HepG2 (cell line): ENCODE data around the gene INTS15. TPM values are rescaled to one million over a fixed set of nuclear protein-coding genes. Genes with fewer than 3 reads are reported as not detected.
A peak's percentile ranks its signal among the peaks of the same experiment; 100 is the strongest.

Source experiments
- HOXD1 ChIP-seq: sonication (generic); formaldehyde crosslinking; IDR thresholded peaks from 2 replicates; pipeline ENCODE4 v1.5.0; 2020; ENCODE audit warnings: missing genetic modification reagents
- KAT7 ChIP-seq: IDR thresholded peaks from 2 replicates; pipeline ENCODE4 v1.6.1; 2018; ENCODE audit warnings: borderline replicate concordance, missing compliant biosample characterization
- MLLT10 ChIP-seq: sonication (generic); formaldehyde crosslinking; IDR thresholded peaks from 2 replicates; pipeline ENCODE4 v1.4.0; 2020; ENCODE audit warnings: missing genetic modification reagents
- NFIB ChIP-seq: sonication (generic); formaldehyde crosslinking; IDR thresholded peaks from 2 replicates; pipeline ENCODE4 v1.9.0; 2021; ENCODE audit warnings: missing genetic modification reagents, mild to moderate bottlenecking, borderline replicate concordance
- PHF8 ChIP-seq: sonication (generic); formaldehyde crosslinking; IDR thresholded peaks from 2 replicates; pipeline ENCODE4 v1.5.0; 2020; ENCODE audit warnings: missing genetic modification reagents
- RFXANK ChIP-seq: IDR thresholded peaks from 2 replicates; pipeline ENCODE4 v1.6.1; 2016
- SNAI1 ChIP-seq: sonication (generic); formaldehyde crosslinking; IDR thresholded peaks from 2 replicates; pipeline ENCODE4 v1.5.0; 2020; ENCODE audit warnings: mild to moderate bottlenecking, missing genetic modification reagents, borderline replicate concordance
- SOX6 ChIP-seq, 2 experiments: fragments of 450-650 bp in 1 of 2; sonication (generic) in 1 of 2; formaldehyde crosslinking in 1 of 2; IDR thresholded peaks; 2 replicates each; pipeline versions ENCODE4 v1.4.0 to v1.6.1; 2017 to 2020; ENCODE audit warnings: antibody characterized with exemption in 1 of 2, mild to moderate bottlenecking in 1 of 2, missing genetic modification reagents in 1 of 2
- SPEN ChIP-seq: sonication (generic); formaldehyde crosslinking; IDR thresholded peaks from 2 replicates; pipeline ENCODE4 v1.5.1; 2020; ENCODE audit warnings: low read depth, mild to moderate bottlenecking, missing genetic modification reagents
- TEAD2 ChIP-seq: sonication (generic); formaldehyde crosslinking; IDR thresholded peaks from 2 replicates; pipeline ENCODE4 v1.9.0; 2021; ENCODE audit warnings: missing genetic modification reagents
- ZC3H13 ChIP-seq: sonication (generic); formaldehyde crosslinking; IDR thresholded peaks from 2 replicates; pipeline ENCODE4 v1.8.1; 2023; ENCODE audit warnings: mild to moderate bottlenecking, missing genetic modification reagents, moderate library complexity
- ZNF17 ChIP-seq: sonication (generic); formaldehyde crosslinking; IDR thresholded peaks from 2 replicates; pipeline ENCODE4 v1.5.0; 2020; ENCODE audit warnings: mild to moderate bottlenecking, missing genetic modification reagents
- ZNF550 ChIP-seq: sonication (generic); formaldehyde crosslinking; IDR thresholded peaks from 2 replicates; pipeline ENCODE4 v1.4.0; 2020; ENCODE audit warnings: mild to moderate bottlenecking, missing genetic modification reagents, borderline replicate concordance
- polyA plus RNA-seq, 8 experiments: library from polyadenylated mRNA; depleted of rRNA in 3 of 8; stranded (reverse) in 7 of 8; unstranded in 1 of 8; fragments of >200 nt; fragmentation: Illumina TruSeq in 4 of 8; extraction: Trizol in 4 of 8; gene quantifications; 2 replicates each; pipeline versions ENCODE4 v1.2.1 to v1.2.3, GENCODE V29; 2011 to 2016; ENCODE audit warnings: low read depth in 4 of 8, missing spikeins in 1 of 8, mixed read lengths in 1 of 8; ENCODE audit not compliant: insufficient read depth in 1 of 8
- total RNA-seq, 5 experiments: library from RNA; depleted of rRNA; stranded (reverse); fragments of >200 nt; fragmentation: Illumina TruSeq; extraction: Trizol; gene quantifications; 2 replicates each; pipeline ENCODE4 v1.2.3, GENCODE V29; 2016; ENCODE audit warnings: low read depth in 1 of 5
- TF ChIP-seq, protein P1 (sequence below): sonication (generic); formaldehyde crosslinking; IDR thresholded peaks from 2 replicates; pipeline ENCODE4 v1.4.0; 2020; ENCODE audit warnings: mild to moderate bottlenecking, missing genetic modification reagents
- TF ChIP-seq, protein P2 (sequence below): IDR thresholded peaks from 2 replicates; pipeline ENCODE4 v1.6.1; 2016; ENCODE audit warnings: low read depth, borderline replicate concordance
- TF ChIP-seq, protein P3 (sequence below): sonication (generic); formaldehyde crosslinking; IDR thresholded peaks from 2 replicates; pipeline ENCODE4 v1.8.0; 2022; ENCODE audit warnings: mild to moderate bottlenecking, missing genetic modification reagents, moderate library complexity
- TF ChIP-seq, protein P4 (sequence below): sonication (generic); formaldehyde crosslinking; IDR thresholded peaks from 2 replicates; pipeline ENCODE4 v1.4.0; 2020; ENCODE audit warnings: mild to moderate bottlenecking, missing genetic modification reagents

The INTS15 gene
- total and polyA plus RNA-seq, 2 of the 13 experiments (the other 11 are each of a cell fraction or from before 2014, with no cell fraction given) = 16.3 to 25.7 TPM

DNA sequence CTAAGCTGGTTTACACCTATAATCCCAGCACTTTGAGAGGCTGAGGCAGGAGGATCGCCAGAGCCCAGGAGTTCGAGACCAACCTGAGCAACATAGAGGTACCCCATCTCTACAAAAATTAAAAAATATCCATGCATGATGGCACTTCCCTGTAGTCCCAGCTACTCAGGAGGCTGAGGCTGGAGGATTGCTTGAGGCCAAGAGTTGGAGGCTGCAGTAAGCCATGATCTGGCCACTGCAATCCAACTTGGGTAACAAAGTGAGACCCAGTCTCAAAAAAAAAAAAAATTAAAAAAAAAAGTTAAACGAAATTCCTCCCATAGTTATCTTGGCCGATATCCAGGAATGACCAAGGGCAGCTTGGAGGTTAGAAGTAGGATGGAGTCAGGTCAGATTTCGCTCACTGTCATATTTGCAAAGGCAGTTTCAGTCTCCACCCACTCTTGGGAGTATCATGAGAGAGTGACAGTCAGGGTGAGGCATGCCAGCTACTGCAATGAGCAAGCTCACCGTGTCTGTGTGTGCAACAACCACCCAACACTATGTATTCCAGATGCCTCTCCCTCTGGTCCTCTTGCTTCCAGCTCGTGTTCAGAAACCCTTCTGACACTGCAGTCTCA is 18.6 kb upstream of the INTS15 start (continued):
- TF ChIP-seq HOXD1 (CRISPR knock-in tag) = no peak
- no peak for TF ChIP-seq RFXANK (CRISPR knock-in tag)
- no peak for TF ChIP-seq SPEN (CRISPR knock-in tag)
- TF ChIP-seq PHF8 (CRISPR knock-in tag) = 0 out of 2 replicates have a peak, but pooled peaks have one; percentile 9
- TF ChIP-seq TEAD2 (CRISPR knock-in tag) = no peak
- TF ChIP-seq NFIB (CRISPR knock-in tag) = no peak
- no peak for TF ChIP-seq MLLT10 (CRISPR knock-in tag)
- TF ChIP-seq, protein P1, sequence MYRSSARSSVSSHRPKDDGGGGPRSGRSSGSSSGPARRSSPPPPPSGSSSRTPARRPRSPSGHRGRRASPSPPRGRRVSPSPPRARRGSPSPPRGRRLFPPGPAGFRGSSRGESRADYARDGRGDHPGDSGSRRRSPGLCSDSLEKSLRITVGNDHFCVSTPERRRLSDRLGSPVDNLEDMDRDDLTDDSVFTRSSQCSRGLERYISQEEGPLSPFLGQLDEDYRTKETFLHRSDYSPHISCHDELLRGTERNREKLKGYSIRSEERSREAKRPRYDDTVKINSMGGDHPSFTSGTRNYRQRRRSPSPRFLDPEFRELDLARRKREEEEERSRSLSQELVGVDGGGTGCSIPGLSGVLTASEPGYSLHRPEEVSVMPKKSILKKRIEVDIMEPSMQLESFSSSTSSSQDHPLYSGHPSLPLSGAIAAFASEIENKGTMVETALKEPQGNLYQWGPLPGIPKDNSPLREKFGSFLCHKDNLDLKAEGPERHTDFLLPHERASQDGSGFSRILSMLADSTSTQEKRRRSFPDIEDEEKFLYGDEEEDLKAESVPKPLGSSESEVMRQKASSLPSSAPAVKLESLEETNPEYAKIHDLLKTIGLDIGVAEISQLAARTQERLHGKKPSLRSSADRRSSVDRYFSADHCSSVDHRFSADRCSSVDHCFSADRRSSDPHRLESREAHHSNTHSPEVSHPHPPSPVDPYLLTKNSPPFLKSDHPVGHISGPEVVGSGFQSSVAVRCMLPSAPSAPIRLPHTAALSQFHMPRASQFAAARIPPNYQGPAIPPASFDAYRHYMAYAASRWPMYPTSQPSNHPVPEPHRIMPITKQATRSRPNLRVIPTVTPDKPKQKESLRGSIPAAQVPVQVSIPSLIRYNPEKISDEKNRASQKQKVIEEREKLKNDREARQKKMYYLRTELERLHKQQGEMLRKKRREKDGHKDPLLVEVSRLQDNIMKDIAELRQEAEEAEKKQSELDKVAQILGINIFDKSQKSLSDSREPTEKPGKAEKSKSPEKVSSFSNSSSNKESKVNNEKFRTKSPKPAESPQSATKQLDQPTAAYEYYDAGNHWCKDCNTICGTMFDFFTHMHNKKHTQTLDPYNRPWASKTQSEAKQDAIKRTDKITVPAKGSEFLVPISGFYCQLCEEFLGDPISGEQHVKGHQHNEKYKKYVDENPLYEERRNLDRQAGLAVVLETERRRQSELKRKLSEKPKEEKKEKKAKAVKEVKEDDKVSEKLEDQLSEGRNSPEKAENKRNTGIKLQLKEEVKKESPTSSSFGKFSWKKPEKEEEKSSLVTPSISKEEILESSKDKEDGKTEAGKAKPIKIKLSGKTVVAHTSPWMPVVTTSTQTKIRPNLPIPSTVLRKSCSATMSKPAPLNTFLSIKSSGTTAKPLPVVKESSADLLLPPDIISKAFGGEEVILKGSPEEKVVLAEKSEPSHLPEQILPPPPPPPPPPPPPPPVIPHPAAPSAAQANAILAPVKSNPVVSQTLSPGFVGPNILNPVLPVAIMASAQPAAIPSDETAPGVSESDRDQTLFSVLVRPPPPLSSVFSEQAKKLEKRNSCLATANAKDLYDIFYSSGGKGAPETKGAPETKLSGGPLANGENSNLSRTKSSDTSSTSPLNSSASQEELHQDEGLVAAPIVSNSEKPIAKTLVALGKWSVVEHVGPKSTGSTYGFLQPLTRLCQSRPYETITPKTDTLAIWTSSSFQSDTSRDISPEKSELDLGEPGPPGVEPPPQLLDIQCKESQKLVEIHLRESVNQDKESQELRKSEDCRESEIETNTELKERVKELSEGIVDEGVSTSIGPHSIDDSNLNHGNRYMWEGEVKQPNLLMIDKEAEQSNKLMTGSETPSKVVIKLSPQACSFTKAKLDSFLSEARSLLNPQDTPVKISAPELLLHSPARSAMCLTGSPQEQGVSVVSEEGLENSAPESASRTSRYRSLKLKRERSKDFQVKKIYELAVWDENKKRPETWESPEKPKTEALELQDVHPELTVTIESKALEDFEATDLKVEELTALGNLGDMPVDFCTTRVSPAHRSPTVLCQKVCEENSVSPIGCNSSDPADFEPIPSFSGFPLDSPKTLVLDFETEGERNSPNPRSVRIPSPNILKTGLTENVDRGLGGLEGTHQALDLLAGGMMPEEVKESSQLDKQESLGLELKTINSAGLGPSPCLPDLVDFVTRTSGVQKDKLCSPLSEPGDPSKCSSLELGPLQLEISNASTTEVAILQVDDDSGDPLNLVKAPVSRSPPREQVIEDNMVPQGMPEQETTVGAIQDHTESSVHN (CRISPR knock-in tag) = no peak
- no peak for TF ChIP-seq ZNF17 (CRISPR knock-in tag)
- TF ChIP-seq, protein P2, sequence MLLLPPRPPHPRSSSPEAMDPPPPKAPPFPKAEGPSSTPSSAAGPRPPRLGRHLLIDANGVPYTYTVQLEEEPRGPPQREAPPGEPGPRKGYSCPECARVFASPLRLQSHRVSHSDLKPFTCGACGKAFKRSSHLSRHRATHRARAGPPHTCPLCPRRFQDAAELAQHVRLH = 0 out of 2 replicates have a peak, but pooled peaks have one; percentile 6
- TF ChIP-seq, protein P3, sequence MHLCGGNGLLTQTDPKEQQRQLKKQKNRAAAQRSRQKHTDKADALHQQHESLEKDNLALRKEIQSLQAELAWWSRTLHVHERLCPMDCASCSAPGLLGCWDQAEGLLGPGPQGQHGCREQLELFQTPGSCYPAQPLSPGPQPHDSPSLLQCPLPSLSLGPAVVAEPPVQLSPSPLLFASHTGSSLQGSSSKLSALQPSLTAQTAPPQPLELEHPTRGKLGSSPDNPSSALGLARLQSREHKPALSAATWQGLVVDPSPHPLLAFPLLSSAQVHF (CRISPR knock-in tag) = no peak
- TF ChIP-seq KAT7 = no peak
- TF ChIP-seq ZNF550 (CRISPR knock-in tag) = no peak
- TF ChIP-seq SNAI1 = no peak
- TF ChIP-seq, protein P4, sequence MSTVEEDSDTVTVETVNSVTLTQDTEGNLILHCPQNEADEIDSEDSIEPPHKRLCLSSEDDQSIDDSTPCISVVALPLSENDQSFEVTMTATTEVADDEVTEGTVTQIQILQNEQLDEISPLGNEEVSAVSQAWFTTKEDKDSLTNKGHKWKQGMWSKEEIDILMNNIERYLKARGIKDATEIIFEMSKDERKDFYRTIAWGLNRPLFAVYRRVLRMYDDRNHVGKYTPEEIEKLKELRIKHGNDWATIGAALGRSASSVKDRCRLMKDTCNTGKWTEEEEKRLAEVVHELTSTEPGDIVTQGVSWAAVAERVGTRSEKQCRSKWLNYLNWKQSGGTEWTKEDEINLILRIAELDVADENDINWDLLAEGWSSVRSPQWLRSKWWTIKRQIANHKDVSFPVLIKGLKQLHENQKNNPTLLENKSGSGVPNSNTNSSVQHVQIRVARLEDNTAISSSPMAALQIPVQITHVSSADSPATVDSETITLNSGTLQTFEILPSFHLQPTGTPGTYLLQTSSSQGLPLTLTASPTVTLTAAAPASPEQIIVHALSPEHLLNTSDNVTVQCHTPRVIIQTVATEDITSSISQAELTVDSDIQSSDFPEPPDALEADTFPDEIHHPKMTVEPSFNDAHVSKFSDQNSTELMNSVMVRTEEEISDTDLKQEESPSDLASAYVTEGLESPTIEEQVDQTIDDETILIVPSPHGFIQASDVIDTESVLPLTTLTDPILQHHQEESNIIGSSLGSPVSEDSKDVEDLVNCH = no peak
- TF ChIP-seq SOX6 (IDR thresholded peaks at IDR 0.05) = no peak
- peak; percentile 39; the same call in 1 of the 2 replicates for TF ChIP-seq SOX6 (CRISPR knock-in tag; IDR thresholded peaks at IDR 0.05)
- no peak for TF ChIP-seq ZC3H13 (CRISPR knock-in tag)
